SK-N-SH (cell line): ENCODE measurements around the gene AOC1. TPM values are rescaled to one million over a fixed set of nuclear protein-coding genes. Genes with fewer than 3 reads are reported as not detected.
A peak's percentile ranks its signal among the peaks of the same experiment; 100 is the strongest.

Source experiments
- CTCF ChIA-PET: fragments of 300-600, 350-600 bp; formaldehyde crosslinking; extraction: SDS; loops from one replicate; lab custom pipeline; 2021; lab: Yijun Ruan, JAX
- POLR2A ChIA-PET: fragments of 350-600 bp; sonication (Branson Sonifier 250); formaldehyde crosslinking; extraction: SDS; loops from one replicate; lab custom pipeline; 2020; ENCODE audit warnings: antibody characterized with exemption, inconsistent platforms; lab: Yijun Ruan, JAX
- DNase-seq: peaks from one replicate; pipeline ENCODE4 v3.0.0; 2012
- H2AFZ ChIP-seq: fragments of 200-600 bp; sonication (generic); 2 replicates; pipeline ENCODE4 v1.8.1; 2016; ENCODE audit warnings: antibody characterized with exemption, mild to moderate bottlenecking, low read depth
- H3F3A ChIP-seq: fragments of 200-600 bp; sonication (generic); replicated peaks from 2 replicates; pipeline ENCODE3; 2016; ENCODE audit warnings: antibody characterized with exemption, mild to moderate bottlenecking; ENCODE audit not compliant: insufficient read depth
- H3K27ac ChIP-seq, 2 experiments: fragments of 200-500 bp in 1 of 2; fragments of 200-600 bp in 1 of 2; sonication (Bioruptor generic) in 1 of 2; sonication (generic), shearing (Covaris generic) in 1 of 2; 2 replicates each; pipeline versions ENCODE4 v1.5.1 to v1.6.1; 2014 to 2016; ENCODE audit warnings: low read depth in 2 of 2, inconsistent platforms in 1 of 2, low read length in 1 of 2, mild to moderate bottlenecking in 1 of 2, mixed read lengths in 1 of 2
- H3K27me3 ChIP-seq: fragments of 200-600 bp; sonication (generic), shearing (Covaris generic); 2 replicates; pipeline ENCODE4 v1.6.1; 2016; ENCODE audit warnings: mixed run types; ENCODE audit not compliant: insufficient read depth
- H3K36me3 ChIP-seq, 2 experiments: fragments of 200-500 bp in 1 of 2; fragments of 200-600 bp in 1 of 2; sonication (Bioruptor generic) in 1 of 2; sonication (generic) in 1 of 2; replicated peaks in 1 of 2; 2 replicates each; pipeline versions ENCODE3 to v1.5.1; 2014 to 2016; ENCODE audit warnings: low read length in 1 of 2, mild to moderate bottlenecking in 1 of 2; ENCODE audit not compliant: insufficient read depth in 2 of 2, control insufficient read depth in 1 of 2
- H3K4me1 ChIP-seq, 2 experiments: fragments of 200-500 bp in 1 of 2; fragments of 200-600 bp in 1 of 2; sonication (Bioruptor generic) in 1 of 2; sonication (generic), shearing (Covaris generic) in 1 of 2; 2 replicates each; pipeline versions ENCODE4 v1.5.1 to v1.6.1; 2014 to 2016; ENCODE audit warnings: low read depth in 1 of 2, low read length in 1 of 2, mixed run types in 1 of 2; ENCODE audit not compliant: insufficient read depth in 2 of 2, control insufficient read depth in 1 of 2
- H3K4me2 ChIP-seq: fragments of 200-600 bp; sonication (generic), shearing (Covaris generic); 2 replicates; pipeline ENCODE4 v1.6.1; 2017; ENCODE audit warnings: mixed run types
- H3K4me3 ChIP-seq, 2 experiments: fragments of 200-500 bp in 1 of 2; fragments of 200-600 bp in 1 of 2; sonication (Bioruptor generic) in 1 of 2; sonication (generic), shearing (Covaris generic) in 1 of 2; 2 replicates each; pipeline versions ENCODE4 v1.5.1 to v1.8.1; 2014 to 2016; ENCODE audit warnings: low read depth in 2 of 2, inconsistent platforms in 1 of 2, low read length in 1 of 2, mild to moderate bottlenecking in 1 of 2, mixed read lengths in 1 of 2, moderate library complexity in 1 of 2
- H3K79me2 ChIP-seq: fragments of 200-600 bp; sonication (generic); 2 replicates; pipeline ENCODE4 v1.8.1; 2017; ENCODE audit warnings: mild to moderate bottlenecking; ENCODE audit not compliant: insufficient read depth
- H3K9ac ChIP-seq: fragments of 200-600 bp; sonication (generic); 2 replicates; pipeline ENCODE4 v1.6.1; 2017; ENCODE audit warnings: mixed run types
- H3K9me2 ChIP-seq: fragments of 200-600 bp; sonication (generic); 2 replicates; pipeline ENCODE4 v1.6.1; 2017; ENCODE audit warnings: mixed run types
- H3K9me3 ChIP-seq: fragments of 200-600 bp; sonication (generic); 2 replicates; pipeline ENCODE4 v1.6.1; 2017; ENCODE audit warnings: mixed run types, mild to moderate bottlenecking, moderate library complexity
- H4K20me1 ChIP-seq: fragments of 200-600 bp; sonication (generic); 2 replicates; pipeline ENCODE4 v1.6.1; 2017; ENCODE audit warnings: mild to moderate bottlenecking, mixed run types; ENCODE audit not compliant: insufficient read depth
- EP300 ChIP-seq, 2 experiments: IDR thresholded peaks; 2 replicates each; pipeline versions ENCODE4 v1.4.0 to v1.6.1; 2012; ENCODE audit warnings: borderline replicate concordance in 1 of 2, low read depth in 1 of 2, low read length in 1 of 2
- FOSL2 ChIP-seq: IDR thresholded peaks from 2 replicates; pipeline ENCODE4 v1.4.0; 2012; ENCODE audit warnings: low read depth, mild to moderate bottlenecking, moderate library complexity, borderline replicate concordance
- FOXJ3 ChIP-seq: sonication (generic); formaldehyde crosslinking; IDR thresholded peaks from 2 replicates; pipeline ENCODE4 v1.5.1; 2020; ENCODE audit warnings: mild to moderate bottlenecking, missing genetic modification reagents
- FOXM1 ChIP-seq: IDR thresholded peaks from 2 replicates; pipeline ENCODE4 v1.4.0; 2012; ENCODE audit warnings: low read depth, mild to moderate bottlenecking
- GABPA ChIP-seq: IDR thresholded peaks from 2 replicates; pipeline ENCODE4 v1.4.0; 2012; ENCODE audit warnings: low read depth, mild to moderate bottlenecking
- MEF2A ChIP-seq: IDR thresholded peaks from 2 replicates; pipeline ENCODE4 v1.4.0; 2012; ENCODE audit warnings: low read depth, borderline replicate concordance
- RAD21 ChIP-seq: IDR thresholded peaks from 2 replicates; pipeline ENCODE4 v1.6.1; 2012; ENCODE audit warnings: mild to moderate bottlenecking, low read length
- RFX5 ChIP-seq: IDR thresholded peaks from 2 replicates; pipeline ENCODE4 v1.6.1; 2012; ENCODE audit warnings: mild to moderate bottlenecking, improper control_type of control experiment, low read length
- RXRA ChIP-seq: IDR thresholded peaks from 2 replicates; pipeline ENCODE4 v1.4.0; 2012; ENCODE audit warnings: low read depth, mild to moderate bottlenecking, borderline replicate concordance
- SMC3 ChIP-seq: IDR thresholded peaks from 2 replicates; pipeline ENCODE4 v1.6.1; 2012; ENCODE audit warnings: low read depth, low read length, improper control_type of control experiment
- YY1 ChIP-seq: IDR thresholded peaks from 2 replicates; pipeline ENCODE4 v1.4.0; 2012; ENCODE audit warnings: low read depth, mild to moderate bottlenecking
- whole genome bisulfite sequencing: methylation state at CpG from one replicate; pipeline ENCODE4 v1.1.6; 2017; ENCODE audit warnings: low lambda C conversion rate; 5-methylcytosine and 5-hydroxymethylcytosine counted together
- polyA plus RNA-seq, 3 experiments: library from polyadenylated mRNA; depleted of rRNA; stranded (reverse); fragments of >200 nt; gene quantifications; 2 replicates each; pipeline ENCODE4 v1.2.3, GENCODE V29; 2012
- TF ChIP-seq, protein P1 (sequence below): IDR thresholded peaks from 2 replicates; pipeline ENCODE4 v1.4.0; 2012; ENCODE audit warnings: low read depth
- TF ChIP-seq, protein P2 (sequence below): fragments of 150-350 bp; IDR thresholded peaks from 2 replicates; pipeline ENCODE4 v1.6.1; 2017; ENCODE audit warnings: antibody characterized with exemption, low read length, low read depth, borderline replicate concordance
- TF ChIP-seq, protein P3 (sequence below): IDR thresholded peaks from 2 replicates; pipeline ENCODE4 v1.6.1; 2012; ENCODE audit warnings: mild to moderate bottlenecking, low read depth, low read length, moderate library complexity
- TF ChIP-seq, protein P4 (sequence below): IDR thresholded peaks from 2 replicates; pipeline ENCODE4 v1.4.0; 2012; ENCODE audit warnings: low read depth, borderline replicate concordance
- TF ChIP-seq, protein P5 (sequence below): IDR thresholded peaks from 2 replicates; pipeline ENCODE4; 2012

The AOC1 gene
- polyA plus RNA-seq, 1 of the 3 experiments (the other 2 are of a cell fraction): not detected

DNA sequence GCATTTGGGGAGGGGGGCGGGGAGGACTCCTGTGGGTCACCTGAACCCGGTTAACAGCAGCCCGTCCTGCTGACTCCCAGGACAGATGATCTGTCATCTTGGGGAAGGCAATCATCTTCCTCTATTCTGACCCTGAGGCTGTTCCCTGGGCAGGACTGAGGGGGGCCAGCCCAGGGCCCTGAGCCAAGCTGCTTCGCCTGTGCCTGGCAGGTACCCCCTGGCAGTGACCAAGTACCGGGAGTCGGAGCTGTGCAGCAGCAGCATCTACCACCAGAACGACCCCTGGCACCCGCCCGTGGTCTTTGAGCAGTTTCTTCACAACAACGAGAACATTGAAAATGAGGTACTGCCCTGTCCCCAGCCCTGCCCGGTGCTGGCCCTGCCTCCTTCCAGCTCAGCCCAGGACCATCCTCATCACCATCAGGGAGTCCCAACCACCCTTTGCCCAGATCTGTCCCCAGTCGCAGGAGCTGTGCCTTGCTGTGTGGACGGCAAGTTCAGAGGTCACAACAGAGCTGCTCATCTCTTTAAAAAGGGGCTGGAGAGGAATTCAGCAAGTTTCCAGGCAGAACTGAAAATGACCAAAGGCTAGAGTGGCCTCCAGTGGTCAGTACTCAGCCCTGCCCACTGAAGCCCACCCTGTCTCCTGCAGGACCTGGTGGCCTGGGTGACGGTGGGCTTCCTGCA lies 8.1 kb downstream of the AOC1 start:
- Histone ChIP-seq H3K4me3 (no peak overlapping the region), H3K9me3 (no peaks in the 10 kb centered on the region), H3K9ac (no peak overlapping the region), H3F3A (no peaks in the 10 kb centered on the region), H3K79me2 (no peaks in the 10 kb centered on the region), H3K36me3 (no peaks in the 10 kb centered on the region), H3K27me3 (no peaks in the 10 kb centered on the region), H3K4me2 (no peak overlapping the region), H3K27ac (no peak overlapping the region), H2AFZ (no peak overlapping the region), H3K4me1 (peaks cover 0 to 6% of the 10 kb centered on the region in 2 experiments; a peak in 1 of 4 replicates), H3K9me2 (no peaks in the 10 kb centered on the region), H4K20me1 (no peaks in the 10 kb centered on the region)
- POLR2A ChIA-PET: no interaction called here
- WGBS: 51% methylated on average over 14 of the region's 14 CpGs
- CTCF ChIA-PET: interaction anchor here (0.7 to 3.7 kb wide), 11 partner anchors 9 to 152 kb away, joined by 3 to 18 read pairs (median 4); partner anchors contain the start of gene AOC1
- TF ChIP-seq, protein P1, sequence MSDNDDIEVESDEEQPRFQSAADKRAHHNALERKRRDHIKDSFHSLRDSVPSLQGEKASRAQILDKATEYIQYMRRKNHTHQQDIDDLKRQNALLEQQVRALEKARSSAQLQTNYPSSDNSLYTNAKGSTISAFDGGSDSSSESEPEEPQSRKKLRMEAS: no peak
- no peak for TF ChIP-seq YY1
- TF ChIP-seq SMC3: peak; percentile 32; the same call in 1 of the 2 replicates
- no peak for TF ChIP-seq RXRA
- TF ChIP-seq, protein P2, sequence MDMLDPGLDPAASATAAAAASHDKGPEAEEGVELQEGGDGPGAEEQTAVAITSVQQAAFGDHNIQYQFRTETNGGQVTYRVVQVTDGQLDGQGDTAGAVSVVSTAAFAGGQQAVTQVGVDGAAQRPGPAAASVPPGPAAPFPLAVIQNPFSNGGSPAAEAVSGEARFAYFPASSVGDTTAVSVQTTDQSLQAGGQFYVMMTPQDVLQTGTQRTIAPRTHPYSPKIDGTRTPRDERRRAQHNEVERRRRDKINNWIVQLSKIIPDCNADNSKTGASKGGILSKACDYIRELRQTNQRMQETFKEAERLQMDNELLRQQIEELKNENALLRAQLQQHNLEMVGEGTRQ: no peak
- peak; percentile 62 for TF ChIP-seq RAD21
- peak; percentile 58 for DNase-seq

DNA sequence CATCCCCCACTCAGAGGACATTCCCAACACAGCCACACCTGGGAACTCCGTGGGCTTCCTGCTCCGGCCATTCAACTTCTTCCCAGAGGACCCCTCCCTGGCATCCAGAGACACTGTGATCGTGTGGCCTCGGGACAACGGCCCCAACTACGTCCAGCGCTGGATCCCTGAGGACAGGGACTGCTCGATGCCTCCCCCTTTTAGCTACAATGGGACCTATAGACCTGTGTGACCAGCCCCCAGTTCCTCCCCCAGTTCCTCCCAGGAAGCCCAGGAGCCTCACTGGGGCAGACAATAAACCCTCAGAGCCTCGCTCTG lies 8.6 kb downstream of the AOC1 start:
- no peaks in the 10 kb centered on the region for H3K36me3 ChIP-seq
- 62% methylated on average over 9 of the region's 9 CpGs for WGBS
- H3K9me3 ChIP-seq: no peaks in the 10 kb centered on the region
- H3K9ac ChIP-seq: no peak overlapping the region
- H3K4me1 ChIP-seq: peaks cover 0 to 6% of the 10 kb centered on the region in 2 experiments; a peak in 1 of 4 replicates
- no peaks in the 10 kb centered on the region for H3K27me3 ChIP-seq
- POLR2A ChIA-PET: no interaction called here
- no peak overlapping the region for H3K4me2 ChIP-seq
- no peak for DNase-seq
- no peaks in the 10 kb centered on the region for H3F3A ChIP-seq
- H2AFZ ChIP-seq: no peak overlapping the region
- no peak overlapping the region for H3K4me3 ChIP-seq
- no peak overlapping the region for H3K27ac ChIP-seq
- CTCF ChIA-PET: interaction anchor here (0.7 to 3.7 kb wide), 11 partner anchors 9 to 152 kb away, joined by 3 to 18 read pairs (median 4); partner anchors contain the start of gene AOC1
- no peaks in the 10 kb centered on the region for H3K9me2 ChIP-seq
- TF ChIP-seq, protein P3, sequence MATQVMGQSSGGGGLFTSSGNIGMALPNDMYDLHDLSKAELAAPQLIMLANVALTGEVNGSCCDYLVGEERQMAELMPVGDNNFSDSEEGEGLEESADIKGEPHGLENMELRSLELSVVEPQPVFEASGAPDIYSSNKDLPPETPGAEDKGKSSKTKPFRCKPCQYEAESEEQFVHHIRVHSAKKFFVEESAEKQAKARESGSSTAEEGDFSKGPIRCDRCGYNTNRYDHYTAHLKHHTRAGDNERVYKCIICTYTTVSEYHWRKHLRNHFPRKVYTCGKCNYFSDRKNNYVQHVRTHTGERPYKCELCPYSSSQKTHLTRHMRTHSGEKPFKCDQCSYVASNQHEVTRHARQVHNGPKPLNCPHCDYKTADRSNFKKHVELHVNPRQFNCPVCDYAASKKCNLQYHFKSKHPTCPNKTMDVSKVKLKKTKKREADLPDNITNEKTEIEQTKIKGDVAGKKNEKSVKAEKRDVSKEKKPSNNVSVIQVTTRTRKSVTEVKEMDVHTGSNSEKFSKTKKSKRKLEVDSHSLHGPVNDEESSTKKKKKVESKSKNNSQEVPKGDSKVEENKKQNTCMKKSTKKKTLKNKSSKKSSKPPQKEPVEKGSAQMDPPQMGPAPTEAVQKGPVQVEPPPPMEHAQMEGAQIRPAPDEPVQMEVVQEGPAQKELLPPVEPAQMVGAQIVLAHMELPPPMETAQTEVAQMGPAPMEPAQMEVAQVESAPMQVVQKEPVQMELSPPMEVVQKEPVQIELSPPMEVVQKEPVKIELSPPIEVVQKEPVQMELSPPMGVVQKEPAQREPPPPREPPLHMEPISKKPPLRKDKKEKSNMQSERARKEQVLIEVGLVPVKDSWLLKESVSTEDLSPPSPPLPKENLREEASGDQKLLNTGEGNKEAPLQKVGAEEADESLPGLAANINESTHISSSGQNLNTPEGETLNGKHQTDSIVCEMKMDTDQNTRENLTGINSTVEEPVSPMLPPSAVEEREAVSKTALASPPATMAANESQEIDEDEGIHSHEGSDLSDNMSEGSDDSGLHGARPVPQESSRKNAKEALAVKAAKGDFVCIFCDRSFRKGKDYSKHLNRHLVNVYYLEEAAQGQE: no peak
- TF ChIP-seq YY1 (no peak), GABPA (no peak), EP300 (IDR thresholded peaks at IDR 0.05; ENCODE audit: borderline replicate concordance in 1 of 2, low read depth in 1 of 2, low read length in 1 of 2) (no peak), FOSL2 (no peak), MEF2A (no peak), FOXJ3 (CRISPR knock-in tag) (no peak), SMC3 (no peak), RFX5 (no peak), FOXM1 (no peak)
- TF ChIP-seq, protein P4, sequence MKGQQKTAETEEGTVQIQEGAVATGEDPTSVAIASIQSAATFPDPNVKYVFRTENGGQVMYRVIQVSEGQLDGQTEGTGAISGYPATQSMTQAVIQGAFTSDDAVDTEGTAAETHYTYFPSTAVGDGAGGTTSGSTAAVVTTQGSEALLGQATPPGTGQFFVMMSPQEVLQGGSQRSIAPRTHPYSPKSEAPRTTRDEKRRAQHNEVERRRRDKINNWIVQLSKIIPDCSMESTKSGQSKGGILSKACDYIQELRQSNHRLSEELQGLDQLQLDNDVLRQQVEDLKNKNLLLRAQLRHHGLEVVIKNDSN: no peak
- TF ChIP-seq, protein P2: no peak
- TF ChIP-seq, protein P5, sequence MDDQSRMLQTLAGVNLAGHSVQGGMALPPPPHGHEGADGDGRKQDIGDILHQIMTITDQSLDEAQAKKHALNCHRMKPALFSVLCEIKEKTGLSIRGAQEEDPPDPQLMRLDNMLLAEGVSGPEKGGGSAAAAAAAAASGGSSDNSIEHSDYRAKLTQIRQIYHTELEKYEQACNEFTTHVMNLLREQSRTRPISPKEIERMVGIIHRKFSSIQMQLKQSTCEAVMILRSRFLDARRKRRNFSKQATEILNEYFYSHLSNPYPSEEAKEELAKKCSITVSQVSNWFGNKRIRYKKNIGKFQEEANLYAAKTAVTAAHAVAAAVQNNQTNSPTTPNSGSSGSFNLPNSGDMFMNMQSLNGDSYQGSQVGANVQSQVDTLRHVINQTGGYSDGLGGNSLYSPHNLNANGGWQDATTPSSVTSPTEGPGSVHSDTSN: no peak
- H4K20me1 ChIP-seq: no peaks in the 10 kb centered on the region
- H3K79me2 ChIP-seq: no peaks in the 10 kb centered on the region
